Limb (tissue), 2 donors: ENCODE results near the gene C1QTNF2.

Experiments used
- DNase-seq, 2 donors: peaks; one replicate each; pipeline ENCODE4 v3.0.0-alpha.2; 2016; ENCODE audit errors: extremely low spot score in 2 of 2

C1QTNF2 gene

GRCh38 chr5:160369990-160370712 is at the start of gene C1QTNF2:
Gene C1QTNF2 (minus strand): TSS chr5:160370626. CDS start chr5:160355011, 15,615 bp downstream.
- peak; percentile 76 to 89 for DNase-seq

DNA sequence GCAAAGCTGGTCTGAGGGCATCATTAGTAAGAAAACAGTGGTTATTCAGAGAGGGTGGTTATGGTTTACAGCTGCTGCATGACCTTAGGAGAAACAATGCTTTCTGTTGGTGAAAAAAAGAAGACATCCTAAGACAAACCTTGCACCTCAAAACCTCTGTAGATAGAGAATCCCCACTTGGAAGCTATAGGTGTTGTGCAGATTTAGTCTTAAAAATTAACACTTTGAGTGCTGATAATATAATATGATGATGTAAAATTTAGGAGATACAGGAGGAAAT is 49.8 kb upstream of the C1QTNF2 start:
- DNase-seq = no peak

- DNase-seq = no peak
Observed at GRCh38 chr5:160419458-160420330, 49.3 kb upstream of the C1QTNF2 start.

GRCh38 chr5:160418561-160419457 is 48.4 kb upstream of the C1QTNF2 start, which contains the start of gene SLU7:
Gene SLU7 (minus strand): TSS chr5:160419081. CDS start chr5:160415294, 3,787 bp downstream.
- peak; percentile 96 for DNase-seq

DNA sequence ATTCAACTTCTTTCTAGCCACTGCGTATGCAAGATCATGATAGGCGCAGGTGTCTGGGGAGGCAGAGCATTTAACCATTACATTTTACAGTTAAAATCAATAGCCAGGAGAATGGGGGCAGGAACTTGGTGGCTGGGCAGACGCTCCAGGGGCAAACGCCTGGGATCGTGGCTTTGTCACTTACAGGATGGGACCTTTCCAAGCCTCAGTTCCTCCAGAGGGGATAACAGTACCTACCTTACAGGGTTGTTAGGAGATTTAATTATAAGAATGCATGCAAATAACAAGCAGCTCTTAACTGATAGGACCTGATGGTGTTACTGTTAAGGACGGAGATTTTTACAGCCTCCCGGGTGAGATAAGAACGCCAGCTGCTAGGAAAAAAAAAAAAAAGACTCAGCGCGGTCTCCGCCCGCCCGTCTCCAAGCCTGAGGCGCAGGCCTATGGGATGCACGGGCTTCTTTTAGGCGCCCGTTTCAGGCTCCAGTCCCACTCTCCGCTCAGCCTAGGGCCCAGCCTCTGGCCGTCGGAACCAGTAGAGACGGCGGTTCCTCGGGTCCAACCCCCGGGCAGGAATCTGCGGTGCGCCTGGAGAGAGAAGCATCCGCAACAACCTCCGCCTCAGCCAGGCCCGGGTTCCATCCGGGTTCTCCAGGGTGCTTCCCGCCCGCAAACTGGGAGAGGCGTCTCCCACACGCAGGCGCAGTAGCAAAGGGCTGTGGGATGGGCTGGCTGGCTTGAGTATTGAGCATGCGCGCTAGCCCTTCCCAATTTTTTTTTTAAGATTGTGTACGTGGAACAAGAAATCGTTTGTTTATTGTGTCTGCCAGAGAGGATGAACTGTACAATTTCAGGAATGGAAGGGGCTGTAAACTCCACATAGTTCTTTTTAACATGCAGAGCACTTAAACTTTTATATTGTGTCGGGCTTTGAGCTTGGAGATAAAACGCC is 29.3 kb upstream of the C1QTNF2 start, which contains the start of gene FAM200C:
TSS of gene FAM200C (minus strand) at position 653 of the 952 bp plus-strand sequence. CDS start 4,564 bp downstream, outside the sequence.
- peak; percentile 94 to 98 for DNase-seq

GRCh38 chr5:160398806-160399205 is 28.4 kb upstream of the C1QTNF2 start:
- DNase-seq = no peak

- no peak for DNase-seq
Observed at GRCh38 chr5:160397492-160397891, 27.1 kb upstream of the C1QTNF2 start.

DNA sequence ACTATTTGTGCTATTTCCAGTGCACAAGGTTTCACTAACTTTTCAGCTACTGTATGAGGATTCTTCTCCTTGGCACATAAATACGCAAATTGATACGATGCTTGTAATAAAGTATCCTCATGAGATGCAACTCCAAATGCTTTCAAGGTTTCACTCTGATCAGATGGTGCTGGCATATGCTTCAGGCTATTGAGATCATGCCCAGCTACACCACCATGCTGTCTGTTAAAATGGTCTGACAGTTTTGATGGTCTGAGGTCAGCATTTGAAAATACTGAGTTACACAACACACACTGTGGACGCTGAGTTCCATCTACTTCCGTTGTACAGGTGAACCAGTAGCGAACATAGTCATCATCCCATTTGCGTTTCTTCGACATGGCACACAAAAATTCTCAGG is 24.7 kb upstream of the C1QTNF2 start:
- DNase-seq = no peak

DNA sequence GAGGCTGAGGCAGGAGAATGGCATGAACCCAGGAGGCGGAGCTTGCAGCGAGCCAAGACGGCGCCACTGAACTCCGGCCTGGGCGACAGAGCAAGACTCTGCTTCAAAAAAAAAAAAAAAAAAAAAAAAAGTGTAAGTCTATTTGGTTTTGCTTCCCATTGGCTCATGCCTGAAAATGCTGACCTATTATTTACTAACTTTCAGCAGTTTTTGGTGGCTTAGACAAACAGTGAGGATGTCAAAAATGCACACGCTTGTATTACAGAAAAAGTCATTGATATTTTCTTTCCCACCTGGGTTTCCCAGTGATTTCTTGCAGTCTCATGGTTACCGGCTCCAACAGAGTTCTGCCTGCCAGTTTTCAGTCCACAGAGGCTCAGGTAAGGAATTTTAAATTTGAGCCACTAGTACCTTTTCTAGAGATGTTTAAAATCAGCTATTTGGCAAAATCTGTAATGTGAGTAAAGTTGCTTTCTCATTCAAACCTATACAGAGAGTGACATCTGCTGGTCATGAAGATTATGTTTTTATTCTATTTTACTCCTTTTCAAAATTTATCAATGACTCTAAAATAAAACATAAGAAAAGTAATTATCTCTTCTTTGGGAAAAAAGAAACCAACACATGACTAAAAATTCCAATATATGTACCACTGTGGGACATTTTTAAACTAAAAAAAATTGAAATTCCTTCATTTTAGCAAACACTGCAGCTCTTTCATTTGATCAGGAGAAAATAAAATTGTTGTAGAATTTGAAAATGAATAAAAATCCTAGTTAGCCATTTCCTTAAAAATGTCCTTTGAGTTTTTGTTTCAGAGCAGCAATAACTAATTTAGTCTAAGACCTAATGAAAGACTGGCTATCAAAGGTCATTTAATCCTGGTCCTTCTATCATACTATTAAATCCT is 20.6 kb upstream of the C1QTNF2 start:
- peak in 1 of 2 donors; percentile 72 for DNase-seq

- no peak for DNase-seq
Observed at GRCh38 chr5:160387445-160387844, 17.0 kb upstream of the C1QTNF2 start.

DNA sequence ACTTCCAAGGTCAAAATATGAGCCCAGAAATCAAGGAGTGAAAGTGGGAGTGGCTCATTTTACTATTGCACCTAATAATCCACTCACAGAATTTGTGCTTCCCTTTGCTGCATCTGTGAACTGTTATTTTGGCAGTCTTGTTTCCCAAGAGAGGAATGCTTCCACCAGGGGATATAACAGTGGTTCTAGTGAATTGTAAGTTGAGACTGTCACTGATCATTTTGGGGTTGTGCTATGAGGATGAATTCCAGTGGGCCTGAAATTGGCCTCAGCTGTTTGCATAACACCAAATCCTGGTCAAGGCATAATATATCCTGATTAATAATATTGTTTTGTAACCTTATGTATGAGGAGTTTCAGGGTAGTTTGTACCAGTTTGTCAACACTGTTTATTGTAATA is 15.1 kb upstream of the C1QTNF2 start:
- no peak for DNase-seq

DNA sequence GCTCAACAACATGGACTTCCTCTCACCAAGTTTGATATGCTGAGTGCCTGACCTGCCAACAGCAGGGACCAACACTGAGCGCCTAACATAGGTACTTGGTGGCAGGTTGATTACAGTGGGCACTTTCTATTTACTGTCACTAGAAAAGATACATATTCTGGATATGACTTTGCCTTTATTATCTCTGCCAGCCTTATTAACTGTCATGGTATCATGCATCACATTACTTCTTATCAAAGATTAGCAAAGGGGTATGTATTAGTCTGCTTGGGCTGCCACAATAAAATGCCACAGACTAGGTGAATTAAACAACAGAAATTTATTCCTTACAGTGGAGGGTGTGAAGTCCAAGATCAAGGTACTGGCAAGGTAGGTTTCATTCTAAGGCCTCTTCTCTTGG is 14.3 kb upstream of the C1QTNF2 start:
- DNase-seq = no peak

DNA sequence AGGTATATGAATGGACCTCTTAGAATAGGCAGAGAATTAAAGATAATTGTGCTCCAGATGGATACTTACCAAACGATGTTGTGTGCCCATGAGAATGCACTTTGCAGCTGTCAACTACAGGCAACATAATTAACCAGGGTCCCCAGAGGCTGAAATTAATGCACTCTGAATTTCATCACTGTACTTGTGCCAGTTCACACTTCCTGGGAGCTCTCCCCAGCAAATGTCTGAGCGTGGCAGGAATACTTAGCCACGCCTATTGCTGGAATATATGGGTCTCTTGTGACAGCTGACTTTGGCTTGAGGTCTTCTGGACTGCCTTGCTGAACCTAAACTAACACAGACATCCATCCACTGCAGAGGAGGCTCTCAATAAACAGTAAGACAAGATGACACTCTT is 11.9 kb upstream of the C1QTNF2 start:
- DNase-seq = no peak

DNA sequence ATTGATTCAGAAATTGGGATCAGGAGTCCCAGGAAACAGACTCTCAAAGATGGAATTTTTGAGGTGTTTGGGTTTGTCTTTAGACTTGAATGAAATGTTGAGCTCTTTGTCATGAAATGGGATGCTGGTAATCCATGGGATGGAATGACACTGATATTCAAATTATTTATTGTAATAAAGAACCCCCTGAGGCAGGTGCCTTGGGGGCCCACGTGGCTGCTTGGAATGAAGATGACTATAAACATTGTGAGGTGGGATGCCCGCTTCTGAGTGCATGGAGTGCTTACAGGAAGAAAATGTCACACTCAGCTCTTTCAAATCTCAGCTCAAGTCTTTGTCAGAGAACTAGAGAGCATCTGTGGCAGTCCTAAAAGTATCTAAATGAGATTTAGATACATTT is 9.6 kb upstream of the C1QTNF2 start:
- no peak for DNase-seq

- peak in 1 of 2 donors; percentile 66 for DNase-seq
Observed at GRCh38 chr5:160379511-160379910, 9.1 kb upstream of the C1QTNF2 start.

DNA sequence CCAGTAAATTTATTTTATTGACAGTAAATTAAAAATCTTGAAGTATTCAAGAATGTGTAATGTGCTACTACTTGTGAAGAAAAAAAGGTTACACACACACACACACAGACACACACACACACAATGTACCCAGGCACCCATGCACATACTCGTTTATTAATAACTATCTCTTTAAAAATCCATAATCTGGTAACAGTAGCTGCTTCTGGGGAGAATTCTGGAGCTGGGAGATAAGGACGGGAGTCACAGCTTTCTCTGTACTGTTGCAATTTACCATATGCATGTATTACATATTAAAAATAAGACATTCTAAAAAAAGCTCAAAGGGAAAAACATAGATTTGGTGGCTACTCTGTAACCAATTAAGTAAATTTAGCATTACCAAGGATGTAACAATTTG is 7.9 kb upstream of the C1QTNF2 start:
- no peak for DNase-seq

DNA sequence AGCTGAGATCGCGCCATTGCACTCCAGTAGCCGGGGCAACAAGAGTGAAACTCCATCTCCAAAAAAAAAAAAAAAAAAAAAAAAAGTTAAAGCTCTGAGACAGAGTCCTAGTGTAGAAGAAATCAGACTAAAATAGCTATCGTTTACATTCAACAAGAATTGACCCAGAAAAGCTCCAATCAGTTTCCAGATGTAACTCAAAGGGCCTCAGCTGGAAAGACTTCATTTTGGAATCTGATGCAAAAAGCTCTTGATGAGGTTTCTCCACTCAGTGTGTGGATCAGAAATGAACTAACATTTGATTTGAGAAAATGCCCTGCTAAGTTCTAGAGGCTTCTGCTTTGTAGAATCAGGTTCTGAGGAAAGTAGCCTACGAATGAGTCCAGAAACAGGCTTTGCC is 7.2 kb upstream of the C1QTNF2 start:
- DNase-seq = no peak

DNA sequence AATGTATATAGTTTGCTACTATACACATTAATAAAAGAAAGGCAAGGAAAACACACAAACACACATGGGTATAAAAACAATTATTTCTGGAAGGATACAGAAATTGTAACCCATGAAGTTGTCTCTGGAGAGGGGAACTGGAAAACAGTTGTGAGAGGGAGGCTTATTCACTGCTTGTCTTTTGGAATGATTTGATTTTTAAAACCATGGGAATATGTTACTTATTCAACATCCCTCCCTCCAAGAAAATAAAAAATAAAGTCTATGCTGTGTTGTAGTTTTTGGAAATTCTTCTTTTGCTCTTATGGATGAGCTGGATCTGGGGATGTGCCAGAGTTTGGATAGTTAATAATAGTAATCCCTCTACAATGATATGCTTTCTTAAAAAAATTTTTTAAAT is 6.0 kb upstream of the C1QTNF2 start:
- no peak for DNase-seq

GRCh38 chr5:160375701-160376100 is 5.3 kb upstream of the C1QTNF2 start:
- DNase-seq = no peak
